ENCODE data around the gene EPN3. TPM values are rescaled to one million over a fixed set of nuclear protein-coding genes. Genes with fewer than 3 reads are reported as not detected.

EPN3 gene
- polyA plus RNA-seq, 1 experiment = not detected

- Histone ChIP-seq H3K4me3 (ENCODE audit: low read depth, low read length) (no peak overlapping the region), H3K27me3 (ENCODE audit: control insufficient read depth, insufficient read depth, low read length) (peaks cover 16% of the 10 kb centered on the region), H3K36me3 (ENCODE audit: control insufficient read depth, insufficient read depth, low read length) (no peaks in the 10 kb centered on the region)
- ChIA-PET CTCF (no interaction called here), POLR2A (no interaction called here)
- DNase-seq (ENCODE audit: low read depth) = no peak
- no peak for TF ChIP-seq CTCF (IDR thresholded peaks at IDR 0.05; ENCODE audit: insufficient read depth, low read depth, low read length)
Observed at GRCh38 chr17:50524838-50525237, 7.7 kb upstream of the EPN3 start.

GRCh38 chr17:50527155-50527762 is 5.3 kb upstream of the EPN3 start:
- CTCF ChIA-PET = interaction anchor here (0.7 kb wide), 1 partner anchor 12 kb away, joined by 3 read pairs; no protein-coding TSS in a partner anchor
- no peaks in the 10 kb centered on the region for H3K36me3 ChIP-seq (ENCODE audit: control insufficient read depth, insufficient read depth, low read length)
- H3K4me3 ChIP-seq (ENCODE audit: low read depth, low read length) = no peak overlapping the region
- POLR2A ChIA-PET = no interaction called here
- TF ChIP-seq CTCF (IDR thresholded peaks at IDR 0.05; ENCODE audit: insufficient read depth, low read depth, low read length) = no peak
- peaks cover 28% of the 10 kb centered on the region for H3K27me3 ChIP-seq (ENCODE audit: control insufficient read depth, insufficient read depth, low read length)
- DNase-seq (ENCODE audit: low read depth) = no peak

- no peak for DNase-seq (ENCODE audit: low read depth)
- TF ChIP-seq CTCF (IDR thresholded peaks at IDR 0.05; ENCODE audit: insufficient read depth, low read depth, low read length) = no peak
- ChIA-PET POLR2A (no interaction called here), CTCF (interaction anchor here (0.7 kb wide), 1 partner anchor 11 kb away, joined by 3 read pairs; no protein-coding TSS in a partner anchor)
- Histone ChIP-seq H3K36me3 (ENCODE audit: control insufficient read depth, insufficient read depth, low read length) (no peaks in the 10 kb centered on the region), H3K4me3 (ENCODE audit: low read depth, low read length) (no peak overlapping the region), H3K27me3 (ENCODE audit: control insufficient read depth, insufficient read depth, low read length) (peaks cover 35% of the 10 kb centered on the region)
Observed at GRCh38 chr17:50527949-50528474, 4.5 kb upstream of the EPN3 start.

- ChIA-PET POLR2A (no interaction called here), CTCF (no interaction called here)
- no peak for TF ChIP-seq CTCF (IDR thresholded peaks at IDR 0.05; ENCODE audit: insufficient read depth, low read depth, low read length)
- Histone ChIP-seq H3K27me3 (ENCODE audit: control insufficient read depth, insufficient read depth, low read length) (peaks cover 38% of the 10 kb centered on the region), H3K4me3 (ENCODE audit: low read depth, low read length) (no peak overlapping the region), H3K36me3 (ENCODE audit: control insufficient read depth, insufficient read depth, low read length) (no peaks in the 10 kb centered on the region)
- no peak for DNase-seq (ENCODE audit: low read depth)
Observed at GRCh38 chr17:50529849-50530248, 2.7 kb upstream of the EPN3 start.

DNA sequence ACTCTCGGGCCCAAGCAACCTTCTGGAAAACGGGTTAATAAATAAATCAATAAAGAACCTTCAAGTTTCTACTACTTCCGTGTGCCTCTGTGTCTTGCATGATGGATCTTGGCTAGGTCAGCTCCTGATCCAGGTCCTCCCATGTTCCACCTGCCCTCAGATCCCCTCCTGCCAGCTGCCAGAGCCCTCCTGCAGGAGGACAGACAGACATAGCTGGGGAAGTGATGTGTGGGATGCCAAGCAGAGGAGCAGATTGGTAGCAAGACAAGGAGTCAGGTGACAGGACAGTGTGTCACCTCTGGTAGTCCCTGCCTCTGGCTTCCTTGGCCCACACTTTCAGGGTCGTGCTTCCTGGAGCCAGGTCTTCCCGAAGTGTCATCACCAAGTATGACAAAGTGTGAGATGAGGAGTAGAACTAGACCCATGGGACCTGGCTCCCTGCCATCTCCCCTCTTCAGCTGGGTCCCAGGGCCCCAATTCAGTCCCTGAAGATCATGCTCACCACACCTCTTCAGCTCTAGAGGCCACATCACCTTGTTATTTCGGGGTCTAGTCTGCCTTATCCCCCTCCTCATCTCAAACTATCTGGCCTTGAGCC is 1.0 kb upstream of the EPN3 start:
- CTCF ChIA-PET = interaction anchor here (0.6 to 1.3 kb wide), 4 partner anchors 49 to 163 kb away, joined by 3 to 4 read pairs (median 3); no protein-coding TSS in a partner anchor
- TF ChIP-seq CTCF (IDR thresholded peaks at IDR 0.05; ENCODE audit: insufficient read depth, low read depth, low read length) = no peak
- POLR2A ChIA-PET = no interaction called here

More for the DNA sequence above, 1.0 kb upstream of the EPN3 start:
- no peak for DNase-seq (ENCODE audit: low read depth)
- H3K4me3 ChIP-seq (ENCODE audit: low read depth, low read length) = no peak overlapping the region
- H3K27me3 ChIP-seq (ENCODE audit: control insufficient read depth, insufficient read depth, low read length) = peaks cover 38% of the 10 kb centered on the region
- no peaks in the 10 kb centered on the region for H3K36me3 ChIP-seq (ENCODE audit: control insufficient read depth, insufficient read depth, low read length)
